HG02623 (cell line): ENCODE results near the gene CEACAM19.
"Not testable (repeated sequence)": the region's sequence is repeated elsewhere in the genome, so short reads cannot be mapped to it uniquely, and the experiment has no call there.

ENCODE experiments used
- ATAC-seq: cut with Tn5 transposase; IDR thresholded peaks from one replicate; pipeline ENCODE4 v1.9.1; 2021; ENCODE audit warnings: moderate library complexity; ENCODE audit not compliant: unreplicated experiment

The CEACAM19 gene

GRCh38 chr19:44671400-44671799 lies at the start of gene CEACAM19:
TSS of gene CEACAM19 (plus strand) at chr19:44671482. CDS start at chr19:44671932, 450 bp downstream.
- ATAC-seq, result no peak

- ATAC-seq, result no peak
These were observed 48.2 kb upstream of the CEACAM19 start for GRCh38 chr19:44623080-44623479.

DNA sequence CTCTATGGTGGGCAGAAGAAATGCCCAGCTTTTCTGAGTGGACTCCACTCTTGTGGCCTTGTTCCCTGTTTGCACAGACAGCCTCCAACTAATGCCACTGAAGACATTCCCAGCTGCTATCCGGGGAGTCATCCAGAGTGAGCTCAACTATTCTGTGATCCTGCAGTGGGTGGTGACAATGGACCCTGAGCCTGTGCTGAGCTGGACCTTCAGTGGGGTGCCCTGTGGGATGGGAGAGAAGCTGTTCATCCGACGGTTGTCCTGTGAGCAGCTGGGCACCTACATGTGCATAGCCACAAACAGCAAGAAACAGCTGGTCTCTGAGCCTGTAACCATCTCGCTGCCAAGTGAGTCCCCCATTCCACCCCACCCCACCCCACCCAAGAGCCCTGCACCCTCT lies 47.7 kb upstream of the CEACAM19 start:
- ATAC-seq, result no peak

DNA sequence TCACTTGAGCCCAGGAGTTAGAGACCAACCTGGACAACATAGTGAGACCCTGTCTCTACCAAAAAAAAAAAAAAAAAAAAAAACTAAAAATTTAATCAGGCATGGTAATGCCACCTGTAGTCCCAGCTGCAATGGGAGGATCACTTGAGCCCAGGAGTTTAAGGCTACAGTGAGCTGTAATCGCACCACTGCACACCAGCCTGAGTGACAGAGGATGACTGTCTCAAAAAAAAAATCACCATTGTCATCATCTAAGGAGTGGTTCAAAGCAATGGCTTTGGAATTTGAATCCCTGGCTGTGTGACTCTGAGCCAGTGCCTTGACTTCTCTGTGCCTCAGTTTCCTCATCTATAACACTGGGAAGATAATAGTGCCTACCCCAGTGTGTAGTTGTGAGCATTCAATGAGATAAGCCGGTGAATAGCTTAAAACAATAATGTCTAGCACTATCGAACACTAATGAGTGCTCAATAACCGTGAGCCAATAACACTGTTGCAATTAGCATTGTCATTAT lies 46.4 kb upstream of the CEACAM19 start:
- no peak for ATAC-seq

- ATAC-seq, result not testable (repeated sequence)
These were observed 45.6 kb upstream of the CEACAM19 start for GRCh38 chr19:44625637-44626036.

DNA sequence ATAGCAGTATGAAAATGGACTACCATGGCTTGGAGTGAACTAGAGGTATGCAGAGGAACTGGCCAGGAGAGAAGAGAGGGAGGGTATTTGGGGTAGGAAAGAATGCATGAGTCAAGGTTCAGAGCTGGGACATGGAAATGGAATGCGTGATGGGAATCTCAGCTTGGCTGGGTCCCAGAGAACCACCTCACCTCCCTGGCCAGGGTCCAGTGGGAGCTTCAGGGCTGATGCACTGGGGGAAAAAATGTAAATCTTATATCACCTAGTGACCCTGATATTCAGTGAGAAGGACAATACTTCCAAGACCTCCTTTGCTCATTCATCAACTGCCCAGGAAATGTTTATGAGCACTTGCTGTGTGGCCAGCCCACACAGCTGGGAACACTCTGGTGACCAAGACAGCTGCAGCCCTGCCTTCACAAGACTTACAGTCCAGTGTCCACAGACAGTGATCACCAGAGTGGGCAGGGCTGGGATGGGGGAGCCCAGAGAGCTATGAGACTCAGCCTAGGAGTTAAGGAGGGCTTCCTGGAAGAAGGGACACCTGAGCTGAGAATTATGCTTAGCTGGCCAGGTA lies 45.1 kb upstream of the CEACAM19 start:
- no peak for ATAC-seq

- ATAC-seq, result no peak
These were observed 43.7 kb upstream of the CEACAM19 start for GRCh38 chr19:44627631-44628030.

DNA sequence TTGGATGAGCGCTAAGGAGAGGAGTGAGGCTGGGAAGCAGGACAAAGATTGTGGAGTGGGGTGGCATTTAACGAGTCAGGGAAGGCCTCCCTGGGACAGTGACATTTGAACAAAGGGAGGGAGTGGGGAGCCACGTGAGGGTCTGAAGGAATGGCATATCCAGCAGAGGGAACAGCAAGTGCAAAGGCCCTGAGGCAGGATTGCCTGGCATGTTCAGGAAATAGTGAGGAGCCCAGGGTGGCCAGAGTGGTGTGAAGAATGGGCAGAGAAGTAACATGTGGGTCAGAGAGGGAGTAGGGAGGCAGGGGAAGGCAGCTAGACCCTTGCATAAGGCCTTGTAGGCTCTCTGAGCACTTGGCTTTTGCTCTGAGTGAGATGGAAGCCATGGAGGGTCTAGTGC lies 42.5 kb upstream of the CEACAM19 start:
- no peak for ATAC-seq

GRCh38 chr19:44631611-44632010 lies 39.7 kb upstream of the CEACAM19 start:
- ATAC-seq, result not testable (repeated sequence)

DNA sequence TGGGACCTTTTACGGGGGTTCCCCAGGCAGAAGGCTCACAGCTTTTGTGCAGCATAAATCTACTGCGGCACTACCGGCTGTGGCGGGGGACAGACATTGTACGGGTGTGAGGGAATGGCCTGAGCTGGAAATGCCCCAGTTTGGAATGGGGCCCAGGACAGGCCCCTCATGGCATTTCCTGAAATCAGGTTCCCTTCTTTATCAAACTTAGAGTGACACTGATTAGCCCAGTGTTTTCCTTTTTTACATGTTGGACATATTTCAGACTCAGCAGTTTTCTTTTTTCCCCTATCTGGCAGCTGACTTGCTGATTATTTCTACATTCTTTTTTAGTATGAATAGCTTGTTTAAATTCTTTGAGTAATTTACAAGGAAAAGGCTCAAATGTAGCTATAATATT lies 37.2 kb upstream of the CEACAM19 start:
- ATAC-seq, result not testable (repeated sequence)

DNA sequence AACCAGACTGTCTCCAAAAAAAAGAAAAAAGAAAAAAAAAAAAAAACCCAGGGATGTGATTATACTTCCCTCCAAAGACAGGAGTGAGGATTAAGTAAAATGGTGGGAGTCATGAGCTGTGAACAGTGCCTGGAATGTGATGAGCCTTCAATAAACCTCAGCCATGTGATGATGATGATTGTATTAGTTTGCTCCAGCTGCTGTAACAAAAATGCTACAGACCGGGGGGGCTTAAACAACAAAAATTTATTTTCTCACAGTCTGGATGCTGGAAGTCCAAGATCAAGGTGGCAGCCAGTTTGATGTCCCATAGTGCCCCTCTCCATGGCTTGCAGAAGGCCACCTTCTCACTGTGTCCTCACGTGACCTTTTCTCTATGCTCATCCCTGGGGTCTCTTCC lies 36.5 kb upstream of the CEACAM19 start:
- ATAC-seq, result no peak

- ATAC-seq, result no peak
These were observed 35.5 kb upstream of the CEACAM19 start for GRCh38 chr19:44635581-44636438.

DNA sequence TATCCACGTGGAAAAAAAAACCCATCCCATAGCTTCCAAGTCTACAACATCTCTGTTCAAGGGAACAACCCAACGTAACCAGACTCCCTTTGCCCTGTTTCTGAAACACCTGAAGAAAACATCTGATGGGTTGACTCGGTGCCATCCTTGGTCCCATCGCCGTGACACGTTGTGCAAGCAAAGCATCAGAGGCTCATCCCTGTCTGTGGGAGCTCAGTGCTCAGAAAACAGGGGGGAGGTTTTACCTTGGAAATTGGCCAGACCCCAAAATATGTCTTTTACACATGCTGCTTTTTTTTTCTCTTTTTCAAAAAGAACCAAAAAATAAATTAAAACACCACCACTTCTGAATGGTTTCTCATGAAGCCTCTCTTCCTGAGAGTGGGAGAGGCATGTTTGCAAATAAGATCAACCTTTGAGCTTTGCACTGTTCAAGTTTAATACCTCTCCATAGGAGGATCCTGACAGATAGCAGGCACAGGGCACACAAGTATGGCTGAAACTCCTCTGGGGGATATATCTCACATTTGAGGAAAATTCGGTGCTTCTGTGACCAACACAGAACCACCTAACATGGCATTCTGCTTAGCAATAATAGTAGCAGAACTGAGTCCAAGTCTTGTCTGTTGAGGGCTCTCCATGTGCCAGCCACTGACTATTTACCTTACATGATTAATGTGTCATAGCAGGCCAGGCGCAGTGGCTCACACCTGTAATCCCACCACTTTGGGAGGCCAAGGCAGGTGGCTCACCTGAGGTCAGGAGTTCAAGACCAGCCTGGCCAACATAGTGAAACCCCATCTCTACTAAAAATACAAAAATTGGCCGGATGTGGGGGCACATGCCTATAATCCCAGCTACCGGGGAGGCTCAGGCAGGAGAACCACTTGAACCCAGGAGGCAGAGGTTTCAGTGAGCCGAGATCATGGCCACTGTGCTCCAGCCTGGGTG lies 34.6 kb upstream of the CEACAM19 start:
- ATAC-seq, result no peak

GRCh38 chr19:44637390-44637764 lies 33.9 kb upstream of the CEACAM19 start:
- no peak for ATAC-seq

DNA sequence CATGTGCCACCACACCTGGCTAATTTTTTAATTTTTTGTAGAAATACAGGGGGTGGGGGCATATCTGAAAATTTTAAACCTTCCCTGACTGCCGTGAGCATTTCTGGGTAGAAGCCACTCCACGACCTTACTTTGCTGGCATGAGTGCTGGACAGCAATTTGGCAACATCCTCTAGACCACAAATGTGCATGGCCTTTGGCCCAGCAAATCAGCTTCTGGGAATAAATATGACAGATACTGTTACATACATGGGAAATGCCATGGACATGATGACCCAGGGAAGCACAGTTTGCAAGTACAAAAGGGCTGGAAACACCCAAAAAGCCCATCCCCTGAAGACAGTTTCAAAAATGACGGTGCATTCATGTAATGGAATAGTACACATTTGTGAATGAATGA lies 30.8 kb upstream of the CEACAM19 start:
- ATAC-seq, result no peak

DNA sequence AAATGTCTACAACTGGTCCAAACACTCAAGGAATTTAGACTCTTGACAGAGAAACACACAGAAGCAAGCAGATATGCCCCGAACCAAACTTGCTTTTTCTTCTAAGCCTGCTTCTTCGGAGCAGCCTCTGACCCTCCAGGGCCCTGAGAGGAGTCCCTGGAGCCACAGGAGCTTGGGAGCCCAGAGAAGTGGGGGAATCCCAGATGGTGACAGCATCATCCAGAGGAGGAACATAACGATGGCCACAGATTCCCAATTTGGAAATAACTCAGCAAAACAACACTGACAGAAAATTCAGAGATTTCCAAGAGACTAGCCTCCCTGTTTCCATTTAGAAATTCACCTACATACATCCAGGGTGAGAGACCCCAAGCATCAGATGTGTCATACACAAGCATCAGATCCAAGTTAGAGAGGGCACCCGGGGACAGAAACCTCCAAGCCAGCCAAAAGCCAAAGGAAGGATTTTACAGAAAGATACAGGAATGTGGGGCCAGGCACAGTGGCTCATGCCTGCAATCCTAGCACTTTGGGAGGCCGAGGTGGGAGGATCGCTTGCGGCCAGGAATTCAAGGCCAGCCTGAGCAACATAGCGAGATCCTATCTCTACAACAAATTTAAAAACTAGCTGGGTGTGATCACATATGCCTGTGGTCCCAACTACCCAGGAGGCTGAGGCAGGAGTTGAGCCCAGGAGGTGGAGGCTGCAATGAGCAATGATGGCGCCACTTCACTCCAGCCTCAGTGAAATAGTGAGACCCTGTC lies 29.6 kb upstream of the CEACAM19 start:
- no peak for ATAC-seq

GRCh38 chr19:44642377-44642776 lies 28.9 kb upstream of the CEACAM19 start:
- ATAC-seq, result no peak

DNA sequence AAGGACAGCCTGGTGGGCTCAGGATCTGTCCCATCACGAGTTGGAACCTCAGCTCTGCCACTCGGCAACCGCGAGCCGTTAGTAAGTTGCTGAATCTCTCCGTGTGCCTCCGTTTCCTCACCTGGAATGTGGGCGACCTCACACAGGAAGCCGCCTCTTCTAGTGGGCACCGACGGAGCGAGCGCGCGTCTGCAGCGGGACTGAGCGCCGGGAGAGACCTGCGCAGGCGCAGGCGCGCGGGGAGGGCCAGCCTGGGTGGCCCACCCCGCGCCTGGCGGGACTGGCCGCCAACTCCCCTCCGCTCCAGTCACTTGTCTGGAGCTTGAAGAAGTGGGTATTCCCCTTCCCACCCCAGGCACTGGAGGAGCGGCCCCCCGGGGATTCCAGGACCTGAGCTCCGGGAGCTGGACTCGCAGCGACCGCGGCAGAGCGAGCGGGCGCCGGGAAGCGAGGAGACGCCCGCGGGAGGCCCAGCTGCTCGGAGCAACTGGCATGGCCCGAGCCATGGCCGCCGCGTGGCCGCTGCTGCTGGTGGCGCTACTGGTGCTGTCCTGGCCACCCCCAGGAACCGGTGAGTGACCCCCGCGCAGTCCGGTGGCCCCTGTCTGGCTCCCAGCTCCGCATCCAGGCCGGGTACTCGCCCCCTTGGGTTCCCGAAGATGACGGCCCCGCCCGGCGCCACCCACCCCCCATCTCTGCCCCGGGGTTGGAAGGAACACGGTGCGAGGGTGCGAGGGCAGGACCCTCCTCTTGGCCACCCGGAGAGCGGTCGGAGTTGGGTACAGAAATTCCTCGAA lies 27.5 kb upstream of the CEACAM19 start, which contains the start of gene PVR:
PVR (plus strand) TSS at position 306 of the 797 bp plus-strand sequence; CDS start at position 493, 187 bp downstream.
- no peak for ATAC-seq

- ATAC-seq, result no peak
These were observed 26.8 kb upstream of the CEACAM19 start for GRCh38 chr19:44644402-44645016.
